Measurements from ENCODE around the gene AHDC1. TPM values are rescaled to one million over a fixed set of nuclear protein-coding genes. Genes with fewer than 3 reads are reported as not detected.

AHDC1 gene
- total and polyA plus RNA-seq, 2 of the 13 experiments (the other 11 are each of a cell fraction or from before 2014, with no cell fraction given): 1.0 to 2.7 TPM

DNA sequence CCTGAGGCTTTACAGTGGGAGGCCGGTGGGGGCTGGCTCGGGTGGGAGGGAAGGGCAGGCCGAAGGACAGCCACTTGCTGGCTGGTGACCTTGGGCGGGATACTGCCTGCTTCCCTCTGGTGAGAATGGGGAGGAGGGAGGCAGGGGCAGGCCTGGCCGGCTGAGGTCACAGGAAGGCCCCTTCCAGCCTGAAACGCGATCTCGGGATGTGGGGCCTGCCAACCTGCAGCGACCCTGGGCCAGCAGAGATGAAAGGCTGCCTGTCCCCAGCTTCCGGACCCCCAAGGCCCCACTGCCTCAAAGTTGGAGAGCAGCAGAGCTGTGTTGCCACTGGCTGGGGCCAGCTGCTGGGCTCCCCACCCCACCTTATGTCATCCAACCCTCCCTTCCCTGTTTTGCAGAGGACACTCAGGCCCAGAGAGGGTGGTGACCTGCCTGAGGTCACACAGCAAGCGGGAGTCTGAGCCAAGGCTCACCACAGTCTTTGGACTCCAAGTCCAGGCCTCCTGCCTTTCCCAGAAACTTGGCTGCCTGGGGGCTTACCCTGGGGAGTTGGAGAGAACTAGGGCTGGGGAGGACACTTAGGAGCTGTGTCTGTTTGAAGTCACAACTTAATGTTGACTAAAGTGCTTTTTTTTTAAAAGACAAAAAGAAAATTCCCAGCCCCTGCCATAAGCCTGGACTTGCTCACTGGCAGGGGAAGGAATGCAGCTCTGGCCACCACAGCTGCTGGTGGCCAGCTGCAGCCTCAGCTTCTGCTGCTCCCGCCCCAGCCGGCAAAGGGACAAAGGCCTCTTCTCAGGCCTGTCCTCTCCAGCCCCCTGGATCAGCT lies 99.1 kb downstream of the AHDC1 start (continued):
- TF ChIP-seq ZNF33B (CRISPR knock-in tag; IDR thresholded peaks at IDR 0.05): peak; percentile 60; the same call in 1 of the 2 replicates
- TF ChIP-seq ZNF792 (CRISPR knock-in tag; IDR thresholded peaks at IDR 0.05): no peak; the same call in 1 of the 2 replicates
- peak; percentile 77; the same call in 1 of the 2 replicates for TF ChIP-seq ZNF160 (CRISPR knock-in tag; IDR thresholded peaks at IDR 0.05)
- TF ChIP-seq ZNF691 (CRISPR knock-in tag; IDR thresholded peaks at IDR 0.05; ENCODE audit: borderline replicate concordance, low read depth): peak; percentile 54; the same call in 1 of the 2 replicates
- no peak for TF ChIP-seq HNRNPUL1 (IDR thresholded peaks at IDR 0.05; ENCODE audit: low read depth, low read length)
- TF ChIP-seq KDM2A (CRISPR knock-in tag; IDR thresholded peaks at IDR 0.05; ENCODE audit: borderline replicate concordance, low read depth): peak; percentile 64
- no peak for TF ChIP-seq XBP1 (CRISPR knock-in tag; IDR thresholded peaks at IDR 0.05)
- no peak for TF ChIP-seq ZNF207 (IDR thresholded peaks at IDR 0.05; ENCODE audit: borderline replicate concordance)
- no peak for TF ChIP-seq ZNF781 (CRISPR knock-in tag; IDR thresholded peaks at IDR 0.05; ENCODE audit: borderline replicate concordance, not compliant biosample characterization)
- TF ChIP-seq, protein P1, sequence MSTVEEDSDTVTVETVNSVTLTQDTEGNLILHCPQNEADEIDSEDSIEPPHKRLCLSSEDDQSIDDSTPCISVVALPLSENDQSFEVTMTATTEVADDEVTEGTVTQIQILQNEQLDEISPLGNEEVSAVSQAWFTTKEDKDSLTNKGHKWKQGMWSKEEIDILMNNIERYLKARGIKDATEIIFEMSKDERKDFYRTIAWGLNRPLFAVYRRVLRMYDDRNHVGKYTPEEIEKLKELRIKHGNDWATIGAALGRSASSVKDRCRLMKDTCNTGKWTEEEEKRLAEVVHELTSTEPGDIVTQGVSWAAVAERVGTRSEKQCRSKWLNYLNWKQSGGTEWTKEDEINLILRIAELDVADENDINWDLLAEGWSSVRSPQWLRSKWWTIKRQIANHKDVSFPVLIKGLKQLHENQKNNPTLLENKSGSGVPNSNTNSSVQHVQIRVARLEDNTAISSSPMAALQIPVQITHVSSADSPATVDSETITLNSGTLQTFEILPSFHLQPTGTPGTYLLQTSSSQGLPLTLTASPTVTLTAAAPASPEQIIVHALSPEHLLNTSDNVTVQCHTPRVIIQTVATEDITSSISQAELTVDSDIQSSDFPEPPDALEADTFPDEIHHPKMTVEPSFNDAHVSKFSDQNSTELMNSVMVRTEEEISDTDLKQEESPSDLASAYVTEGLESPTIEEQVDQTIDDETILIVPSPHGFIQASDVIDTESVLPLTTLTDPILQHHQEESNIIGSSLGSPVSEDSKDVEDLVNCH (CRISPR knock-in tag; IDR thresholded peaks at IDR 0.05): no peak
- TF ChIP-seq HNRNPL (IDR thresholded peaks at IDR 0.05; ENCODE audit: low read depth, low read length): 0 out of 2 replicates have a peak, but pooled peaks have one; percentile 52
- TF ChIP-seq HNRNPLL (IDR thresholded peaks at IDR 0.05; ENCODE audit: low read depth, low read length, poor library complexity, severe bottlenecking): no peak
- 0 out of 2 replicates have a peak, but pooled peaks have one; percentile 43 for TF ChIP-seq ZNF749 (CRISPR knock-in tag; IDR thresholded peaks at IDR 0.05; ENCODE audit: borderline replicate concordance)
- peak; percentile 91 for TF ChIP-seq CBX1 (IDR thresholded peaks at IDR 0.05; ENCODE audit: low read depth)
- TF ChIP-seq, protein P2, sequence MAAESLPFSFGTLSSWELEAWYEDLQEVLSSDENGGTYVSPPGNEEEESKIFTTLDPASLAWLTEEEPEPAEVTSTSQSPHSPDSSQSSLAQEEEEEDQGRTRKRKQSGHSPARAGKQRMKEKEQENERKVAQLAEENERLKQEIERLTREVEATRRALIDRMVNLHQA (CRISPR knock-in tag; IDR thresholded peaks at IDR 0.05): no peak
- no peak for TF ChIP-seq NR1H2 (CRISPR knock-in tag; IDR thresholded peaks at IDR 0.05; ENCODE audit: borderline replicate concordance, low read depth)
- peak; percentile 65 for TF ChIP-seq REPIN1 (CRISPR knock-in tag; IDR thresholded peaks at IDR 0.05; ENCODE audit: borderline replicate concordance, low read depth)
- no peak for TF ChIP-seq ZNF652 (CRISPR knock-in tag; IDR thresholded peaks at IDR 0.05; ENCODE audit: borderline replicate concordance, low read depth)
- TF ChIP-seq XRCC5 (optimal IDR thresholded peaks at IDR 0.05; ENCODE audit: low read length): peak; percentile 24
- TF ChIP-seq ZBTB7B (CRISPR knock-in tag; IDR thresholded peaks at IDR 0.05): peak; percentile 97
- TF ChIP-seq, protein P3, sequence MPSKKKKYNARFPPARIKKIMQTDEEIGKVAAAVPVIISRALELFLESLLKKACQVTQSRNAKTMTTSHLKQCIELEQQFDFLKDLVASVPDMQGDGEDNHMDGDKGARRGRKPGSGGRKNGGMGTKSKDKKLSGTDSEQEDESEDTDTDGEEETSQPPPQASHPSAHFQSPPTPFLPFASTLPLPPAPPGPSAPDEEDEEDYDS (CRISPR knock-in tag; IDR thresholded peaks at IDR 0.05): peak; percentile 47
- no peak for TF ChIP-seq ZNF546 (CRISPR knock-in tag; conservative IDR thresholded peaks at IDR 0.05)
- peak; percentile 45 for TF ChIP-seq JARID2 (CRISPR knock-in tag; IDR thresholded peaks at IDR 0.05; ENCODE audit: insufficient replicate concordance)
- TF ChIP-seq TSC22D2 (CRISPR knock-in tag; IDR thresholded peaks at IDR 0.05; ENCODE audit: borderline replicate concordance): no peak
- peak; percentile 82 for TF ChIP-seq MAZ (IDR thresholded peaks at IDR 0.05; ENCODE audit: borderline replicate concordance, low read depth, low read length)
- no peak; the same call in none of the 2 replicates for TF ChIP-seq MAZ (CRISPR knock-in tag; IDR thresholded peaks at IDR 0.05; ENCODE audit: low read depth)
- no peak for TF ChIP-seq ZNF510 (CRISPR knock-in tag; IDR thresholded peaks at IDR 0.05; ENCODE audit: low read depth)

Measured in HepG2 (cell line).